HPDE6-E6E7 (cell line): ENCODE measurements around the gene RAB7B.

Source experiments
- DNase-seq: peaks from one replicate; pipeline ENCODE4 v3.0.0; 2011; ENCODE audit warnings: missing footprints; ENCODE audit errors: extremely low spot score

Gene RAB7B

DNA sequence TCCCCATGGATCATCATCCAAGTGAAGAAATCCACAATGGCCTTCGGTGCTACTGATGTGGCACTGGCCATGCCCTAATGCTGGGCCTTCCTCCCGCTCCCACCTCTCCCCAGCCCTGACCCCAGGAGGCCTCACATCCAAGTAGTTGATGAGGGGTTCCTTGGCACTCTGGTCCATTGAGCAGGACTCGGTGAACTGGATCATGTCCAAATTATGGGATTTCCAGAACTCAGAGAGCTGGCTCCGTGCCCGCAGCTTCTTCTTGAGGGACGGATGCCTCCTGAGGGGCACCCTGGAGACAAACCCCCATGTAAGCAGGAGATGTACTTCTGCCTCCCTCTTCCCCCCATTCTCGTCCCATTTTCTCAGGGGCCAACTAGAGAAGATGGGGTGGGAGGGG, 19.6 kb upstream of the RAB7B start:
- DNase-seq: no peak

DNA sequence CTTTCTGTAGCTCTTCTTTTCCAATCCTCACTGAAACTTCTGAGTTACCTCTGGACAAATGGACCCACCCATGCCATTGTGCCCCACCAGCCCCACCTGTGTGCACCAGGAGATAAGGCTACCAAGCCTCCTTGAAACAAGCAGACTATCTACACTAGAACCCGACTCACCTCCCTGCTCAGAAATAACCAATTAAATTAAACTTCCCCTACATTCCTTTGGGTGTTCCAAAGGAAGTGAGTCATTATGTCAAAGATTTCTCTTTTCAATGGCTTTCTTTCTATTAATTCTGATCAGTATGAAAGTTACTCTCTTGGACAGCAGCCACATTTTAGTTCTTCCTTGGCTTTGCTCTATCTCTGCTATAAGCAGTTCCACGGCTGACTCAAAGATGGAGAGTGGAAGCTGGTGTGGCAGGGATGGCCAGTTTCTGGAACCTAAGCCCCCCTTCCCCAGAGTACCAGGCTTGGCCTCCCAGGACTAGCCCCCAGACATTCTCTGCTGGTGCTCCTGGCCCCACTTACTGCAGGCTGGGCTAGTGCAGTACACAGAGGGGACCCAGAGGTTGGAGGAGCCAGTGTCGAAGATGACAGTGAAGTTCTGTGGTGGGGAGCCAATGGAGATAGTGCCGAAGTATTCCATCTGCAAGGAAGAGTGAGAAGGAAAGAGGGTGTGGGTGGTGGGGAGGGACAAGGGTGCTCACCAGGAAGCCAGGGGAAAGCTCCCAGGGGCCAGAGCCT, 18.6 kb upstream of the RAB7B start:
- peak; percentile 54 for DNase-seq

- DNase-seq: no peak
Measured at GRCh38 chr1:206021008-206021625, 17.9 kb upstream of the RAB7B start.

- DNase-seq: no peak
Measured at GRCh38 chr1:206020393-206021007, 17.3 kb upstream of the RAB7B start.

GRCh38 chr1:206015071-206015470, 11.9 kb upstream of the RAB7B start:
- DNase-seq: no peak

- DNase-seq: no peak
Measured at GRCh38 chr1:206014601-206015000, 11.4 kb upstream of the RAB7B start.

GRCh38 chr1:206013026-206013795, 10.0 kb upstream of the RAB7B start:
- DNase-seq: no peak

DNA sequence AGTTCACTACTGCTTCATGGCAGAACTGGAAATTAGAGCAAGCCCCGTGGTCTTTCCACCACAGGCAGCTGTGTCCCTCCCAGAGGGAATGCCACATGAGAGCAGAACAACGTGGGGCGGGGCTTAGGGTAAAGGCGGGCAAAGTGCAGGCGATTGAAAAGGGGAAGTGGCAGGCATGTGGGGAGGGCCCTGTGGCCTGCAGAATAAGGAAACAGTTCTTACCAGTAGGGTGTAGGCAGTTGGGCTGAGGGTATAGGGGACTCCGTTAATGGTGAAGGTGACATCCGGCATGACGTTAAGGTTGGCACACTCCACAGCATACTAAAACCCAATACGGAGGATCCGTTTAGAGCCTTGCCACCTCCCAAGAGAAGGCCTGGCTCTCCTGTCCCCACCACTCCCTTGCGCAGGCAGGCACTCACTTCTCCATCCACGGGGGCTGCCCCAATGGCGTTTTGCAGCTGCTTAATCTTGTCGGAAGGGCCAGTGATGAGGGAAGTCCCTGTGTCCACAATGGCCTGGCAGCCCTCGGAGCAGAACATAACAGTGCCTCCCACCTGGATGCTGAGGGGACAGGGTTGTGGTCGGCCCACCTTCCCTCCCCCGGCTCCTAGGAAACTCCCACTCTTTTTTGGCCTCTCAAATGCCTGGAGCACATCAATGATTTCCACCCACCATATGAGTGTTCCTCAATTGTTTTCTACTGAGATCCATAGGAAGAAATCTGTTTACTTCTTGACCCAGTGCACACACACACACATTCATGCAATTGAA, 9.1 kb upstream of the RAB7B start:
- no peak for DNase-seq

- no peak for DNase-seq
Measured at GRCh38 chr1:206011057-206011456, 7.9 kb upstream of the RAB7B start.

GRCh38 chr1:206010060-206010459, 6.9 kb upstream of the RAB7B start:
- DNase-seq: no peak

DNA sequence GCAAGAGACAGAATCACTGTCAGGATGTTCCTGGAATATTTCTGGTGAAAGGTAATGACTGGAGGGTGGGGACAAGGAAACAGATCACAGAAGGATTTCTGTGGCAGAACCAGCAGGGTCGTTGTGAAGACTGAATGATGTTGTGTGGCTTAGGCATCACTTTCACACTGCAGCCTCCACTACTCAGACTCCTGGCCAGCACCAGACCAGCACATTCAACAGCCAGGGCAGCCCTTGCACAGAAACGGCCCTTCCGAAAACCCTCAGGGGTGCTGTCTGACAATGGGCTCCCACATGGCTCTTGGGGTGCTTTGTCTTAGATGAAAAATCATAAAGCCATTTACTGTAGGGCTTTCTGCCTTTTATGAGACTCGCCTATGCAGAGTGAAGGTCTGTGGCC, 3.8 kb upstream of the RAB7B start:
- no peak for DNase-seq

GRCh38 chr1:206005778-206006180, 2.6 kb upstream of the RAB7B start:
- DNase-seq: no peak

DNA sequence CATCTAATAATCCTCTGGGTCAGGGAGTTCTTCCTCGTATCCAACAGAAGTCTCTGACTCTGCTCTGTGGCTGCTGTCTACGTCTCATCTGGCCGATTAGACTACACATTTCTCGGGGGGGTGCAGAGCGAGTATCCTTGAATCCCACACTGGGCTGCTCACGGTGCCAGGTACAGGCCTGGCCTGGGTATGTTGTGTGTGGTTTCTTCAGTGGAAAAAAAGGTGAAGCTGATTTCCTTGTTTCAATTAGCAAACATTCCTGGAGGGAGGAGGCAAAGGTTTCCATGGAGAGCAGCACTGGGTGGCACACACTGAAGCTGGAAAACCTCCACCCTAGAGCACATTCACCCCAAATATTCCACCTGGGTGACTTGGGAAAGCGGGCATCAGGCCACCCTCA, 2.0 kb upstream of the RAB7B start:
- no peak for DNase-seq

DNA sequence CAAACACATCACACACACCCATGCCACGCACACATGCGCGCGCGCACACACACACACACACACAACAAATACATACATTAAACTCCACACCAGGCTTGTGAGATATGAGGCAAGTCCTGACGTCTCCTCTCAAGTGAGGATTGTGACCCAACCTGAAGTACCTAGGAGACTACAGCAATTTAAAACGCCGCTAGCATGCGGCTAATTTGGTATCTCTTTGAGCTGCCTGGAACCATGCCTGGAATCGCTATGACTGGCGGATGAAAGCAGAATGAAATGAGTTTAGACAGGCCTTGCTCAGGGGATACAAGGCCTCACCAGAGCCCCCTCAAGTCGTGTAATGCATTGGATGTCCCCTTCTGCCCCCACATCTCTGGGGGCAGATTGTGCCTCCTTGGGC, 1.6 kb upstream of the RAB7B start:
- DNase-seq: no peak

GRCh38 chr1:206003854-206004800, 932 bp upstream of the RAB7B start:
- DNase-seq: no peak

DNA sequence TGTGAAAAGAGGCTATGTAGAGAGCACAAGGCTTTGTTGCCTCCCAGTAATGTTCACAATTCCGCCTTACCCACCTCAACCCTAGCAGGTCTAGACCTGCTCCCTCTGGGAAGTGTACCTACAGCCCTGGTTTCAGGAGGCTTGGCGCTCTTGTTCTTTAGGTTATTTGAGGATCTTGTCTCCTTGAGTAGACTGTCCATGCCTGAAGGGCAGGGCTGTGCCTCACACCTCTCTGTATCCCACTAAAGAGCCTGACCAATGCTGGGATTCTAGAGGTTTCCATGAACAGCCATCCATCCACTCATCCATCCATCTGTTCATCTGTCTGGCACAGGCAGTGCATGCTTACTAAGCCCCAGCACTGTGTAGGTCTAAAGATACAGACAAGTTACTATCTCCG, 1.0 kb downstream of the RAB7B start:
- peak; percentile 74 for DNase-seq

- DNase-seq: peak; percentile 97
Measured at GRCh38 chr1:206001476-206001888, 1.7 kb downstream of the RAB7B start.

DNA sequence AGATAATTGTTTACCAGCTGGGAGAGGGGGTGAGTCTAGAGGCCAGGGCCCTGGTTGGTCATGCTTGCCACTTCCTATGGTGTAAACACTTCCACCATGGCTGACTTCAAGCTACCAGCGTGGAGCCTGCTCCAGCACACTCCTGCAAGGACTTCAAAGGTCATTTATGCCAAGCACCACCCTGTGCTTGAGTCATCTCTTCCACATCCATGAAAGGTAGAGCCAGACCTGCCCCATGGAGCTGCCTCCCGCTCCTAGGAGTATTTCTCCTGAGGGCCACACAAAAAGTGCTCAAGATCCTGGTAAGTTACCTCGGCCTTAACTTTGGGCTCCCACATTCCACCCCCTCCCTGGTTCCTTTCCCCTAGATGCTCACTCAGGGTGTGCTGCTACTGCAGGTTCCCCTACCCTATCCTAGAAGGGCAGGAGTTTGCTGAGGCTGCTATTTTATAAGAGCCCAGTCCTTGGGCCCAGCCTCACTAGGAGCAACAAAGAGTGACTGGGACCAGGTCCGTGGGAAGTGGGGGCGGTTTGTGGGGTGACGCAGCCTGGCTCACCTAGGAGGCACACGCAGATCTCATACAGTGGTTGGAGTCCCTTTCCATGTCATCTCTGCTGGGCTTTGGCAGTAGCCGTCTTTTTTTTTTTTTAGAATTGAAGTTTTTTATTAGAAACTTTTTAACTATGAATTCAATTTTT, 2.4 kb downstream of the RAB7B start:
- no peak for DNase-seq

DNA sequence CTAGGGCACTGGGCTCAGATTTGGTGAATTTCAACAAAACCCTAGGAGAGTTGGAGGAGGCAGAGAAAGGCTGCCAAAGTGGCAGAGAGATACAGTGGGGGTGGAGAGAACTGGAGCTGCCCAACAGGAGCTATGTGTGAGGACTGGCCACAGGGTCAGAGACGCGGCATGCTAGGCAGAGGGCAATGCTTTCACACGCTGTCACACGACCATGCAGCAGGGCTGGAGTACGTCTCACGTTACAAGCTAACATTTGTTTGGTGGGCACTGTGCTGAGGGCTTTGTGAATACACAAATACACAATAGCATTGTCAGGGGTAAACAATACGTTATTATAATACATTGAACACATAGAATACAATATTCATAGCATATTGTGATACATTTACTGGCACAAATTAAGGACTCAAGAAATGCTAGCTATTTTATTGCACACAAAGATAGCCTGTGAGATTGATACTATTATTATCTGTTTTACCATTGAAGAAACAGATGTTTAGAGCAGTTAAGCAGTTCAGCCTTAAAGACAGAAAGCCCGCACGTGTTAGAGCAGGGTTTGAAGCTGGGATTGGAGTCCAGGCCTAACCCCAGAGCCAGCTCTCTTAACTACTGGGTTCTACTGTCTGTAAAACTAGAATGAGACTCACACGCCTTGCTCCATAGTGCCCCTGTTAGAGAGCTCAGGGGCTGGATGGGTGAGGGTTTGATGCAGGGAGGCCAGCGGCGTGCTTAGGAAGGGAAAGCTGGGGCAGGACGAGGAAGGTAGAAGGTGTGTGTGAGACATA, 4.5 kb downstream of the RAB7B start:
- DNase-seq: no peak
